ENCODE data around the gene FAM209A. TPM values are rescaled to one million over a fixed set of nuclear protein-coding genes. Genes with fewer than 3 reads are reported as not detected.
"Not testable (repeated sequence)": the region's sequence is repeated elsewhere in the genome, so short reads cannot be mapped to it uniquely, and the experiment has no call there.

The FAM209A gene
- total RNA-seq, 1 experiment from 2014 or later, result 0.40 TPM

GRCh38 chr20:56552911-56553629, 28.5 kb downstream of the FAM209A start:
- BruUV-seq (replicated peaks), result no TSS peak
- intact Hi-C loops (cut with micrococcal nuclease; ENCODE audit: unreplicated experiment), result loop anchor here (10.0 kb wide), 3 partner anchors 72 to 232 kb away; partner anchors contain the start of gene TFAP2C
- peaks cover 9% of the 10 kb centered on the region for H3K4me1 Mint-ChIP-seq (ENCODE audit: low read depth, unreplicated experiment)
- peaks cover 2% of the 10 kb centered on the region for H3K9me3 Mint-ChIP-seq (ENCODE audit: low read depth, unreplicated experiment)
- CTCF ChIA-PET, result no interaction called here
- H3K4me3 Mint-ChIP-seq (ENCODE audit: low read depth, unreplicated experiment), result no peak overlapping the region
- H3K36me3 Mint-ChIP-seq (ENCODE audit: insufficient read depth, unreplicated experiment), result no peaks in the 10 kb centered on the region
- no peak overlapping the region for H3K27ac Mint-ChIP-seq (ENCODE audit: unreplicated experiment)
- peaks cover 56% of the 10 kb centered on the region for H3K27me3 Mint-ChIP-seq (ENCODE audit: unreplicated experiment)
- TF ChIP-seq, protein P1, sequence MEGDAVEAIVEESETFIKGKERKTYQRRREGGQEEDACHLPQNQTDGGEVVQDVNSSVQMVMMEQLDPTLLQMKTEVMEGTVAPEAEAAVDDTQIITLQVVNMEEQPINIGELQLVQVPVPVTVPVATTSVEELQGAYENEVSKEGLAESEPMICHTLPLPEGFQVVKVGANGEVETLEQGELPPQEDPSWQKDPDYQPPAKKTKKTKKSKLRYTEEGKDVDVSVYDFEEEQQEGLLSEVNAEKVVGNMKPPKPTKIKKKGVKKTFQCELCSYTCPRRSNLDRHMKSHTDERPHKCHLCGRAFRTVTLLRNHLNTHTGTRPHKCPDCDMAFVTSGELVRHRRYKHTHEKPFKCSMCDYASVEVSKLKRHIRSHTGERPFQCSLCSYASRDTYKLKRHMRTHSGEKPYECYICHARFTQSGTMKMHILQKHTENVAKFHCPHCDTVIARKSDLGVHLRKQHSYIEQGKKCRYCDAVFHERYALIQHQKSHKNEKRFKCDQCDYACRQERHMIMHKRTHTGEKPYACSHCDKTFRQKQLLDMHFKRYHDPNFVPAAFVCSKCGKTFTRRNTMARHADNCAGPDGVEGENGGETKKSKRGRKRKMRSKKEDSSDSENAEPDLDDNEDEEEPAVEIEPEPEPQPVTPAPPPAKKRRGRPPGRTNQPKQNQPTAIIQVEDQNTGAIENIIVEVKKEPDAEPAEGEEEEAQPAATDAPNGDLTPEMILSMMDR (IDR thresholded peaks at IDR 0.05; ENCODE audit: unreplicated experiment), result no peak
- no peak for DNase-seq

DNA sequence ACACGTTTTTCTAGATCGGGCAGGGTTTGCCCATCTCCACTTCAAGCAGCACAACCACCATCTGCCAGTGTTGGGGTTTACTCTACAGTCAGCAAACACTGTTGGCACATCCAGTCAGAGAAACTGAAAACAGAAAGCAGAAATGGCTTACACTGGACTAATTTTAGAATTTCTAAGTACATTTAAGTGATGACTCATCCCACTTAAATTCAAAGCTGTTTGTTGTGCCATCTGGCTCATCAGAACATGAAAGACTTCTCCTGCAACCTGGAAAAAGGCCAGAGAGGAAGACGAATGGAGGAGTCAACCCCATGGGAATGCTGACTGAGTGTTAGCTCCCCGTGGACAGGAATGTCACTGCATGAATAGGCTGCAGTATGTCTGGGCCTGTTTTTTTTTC, 30.3 kb downstream of the FAM209A start:
- Mint-ChIP-seq H3K4me1 (ENCODE audit: low read depth, unreplicated experiment) (peaks cover 9% of the 10 kb centered on the region), H3K4me3 (ENCODE audit: low read depth, unreplicated experiment) (no peak overlapping the region), H3K9me3 (ENCODE audit: low read depth, unreplicated experiment) (no peaks in the 10 kb centered on the region), H3K36me3 (ENCODE audit: insufficient read depth, unreplicated experiment) (no peaks in the 10 kb centered on the region), H3K27me3 (ENCODE audit: unreplicated experiment) (peaks cover 57% of the 10 kb centered on the region), H3K27ac (ENCODE audit: unreplicated experiment) (no peak overlapping the region)
- intact Hi-C loops (cut with micrococcal nuclease; ENCODE audit: unreplicated experiment), result loop anchor here (10.0 kb wide), 3 partner anchors 70 to 230 kb away; partner anchors contain the start of gene TFAP2C
- no TSS peak for BruUV-seq (replicated peaks)
- TF ChIP-seq, protein P1 (IDR thresholded peaks at IDR 0.05; ENCODE audit: unreplicated experiment), result no peak
- DNase-seq, result peak; percentile 58
- CTCF ChIA-PET, result interaction anchor here (1.1 kb wide), 1 partner anchor 23 kb away, joined by 3 read pairs; no protein-coding TSS in a partner anchor

GRCh38 chr20:56558968-56559367, 34.4 kb downstream of the FAM209A start:
- H3K9me3 Mint-ChIP-seq (ENCODE audit: low read depth, unreplicated experiment), result no peaks in the 10 kb centered on the region
- CTCF ChIA-PET, result interaction anchor here (0.7 kb wide), 1 partner anchor 394 kb away, joined by 3 read pairs; no protein-coding TSS in a partner anchor
- H3K27me3 Mint-ChIP-seq (ENCODE audit: unreplicated experiment), result peaks cover 29% of the 10 kb centered on the region
- no peaks in the 10 kb centered on the region for H3K36me3 Mint-ChIP-seq (ENCODE audit: insufficient read depth, unreplicated experiment)
- H3K27ac Mint-ChIP-seq (ENCODE audit: unreplicated experiment), result no peak overlapping the region
- TF ChIP-seq, protein P1 (IDR thresholded peaks at IDR 0.05; ENCODE audit: unreplicated experiment), result no peak
- peaks cover 9% of the 10 kb centered on the region for H3K4me1 Mint-ChIP-seq (ENCODE audit: low read depth, unreplicated experiment)
- no peak overlapping the region for H3K4me3 Mint-ChIP-seq (ENCODE audit: low read depth, unreplicated experiment)
- no peak for DNase-seq
- intact Hi-C loops (cut with micrococcal nuclease; ENCODE audit: unreplicated experiment), result loop anchor here (10.0 kb wide), 3 partner anchors 66 to 226 kb away; partner anchors contain the start of gene TFAP2C
- BruUV-seq (replicated peaks), result no TSS peak

DNA sequence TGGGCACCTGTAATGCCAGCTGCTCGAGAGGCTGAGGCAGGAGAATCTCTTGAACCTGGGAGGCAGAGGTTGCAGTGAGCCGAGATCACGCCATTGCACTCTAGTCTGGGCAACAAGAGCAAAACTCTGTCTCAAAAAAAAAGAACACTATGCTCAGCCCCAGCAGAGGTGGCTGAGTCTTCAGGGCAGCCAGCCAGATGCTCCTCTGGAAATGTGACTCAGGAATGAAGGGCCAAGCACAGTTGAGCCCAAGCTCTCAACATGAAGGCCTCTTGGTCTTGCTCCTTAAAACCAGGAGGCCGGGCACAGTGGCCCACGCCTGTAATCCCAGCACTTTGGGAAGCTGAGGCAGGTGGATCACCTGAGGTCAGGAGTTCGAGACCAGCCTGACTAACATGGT, 40.0 kb downstream of the FAM209A start:
- H3K27me3 Mint-ChIP-seq (ENCODE audit: unreplicated experiment); DNase-seq; BruUV-seq (replicated peaks); H3K4me1 Mint-ChIP-seq (ENCODE audit: low read depth, unreplicated experiment); CTCF ChIA-PET; H3K27ac Mint-ChIP-seq (ENCODE audit: unreplicated experiment); intact Hi-C loops (cut with micrococcal nuclease; ENCODE audit: unreplicated experiment); H3K9me3 Mint-ChIP-seq (ENCODE audit: low read depth, unreplicated experiment); H3K36me3 Mint-ChIP-seq (ENCODE audit: insufficient read depth, unreplicated experiment); H3K4me3 Mint-ChIP-seq (ENCODE audit: low read depth, unreplicated experiment): not testable (repeated sequence)

- TF ChIP-seq, protein P1 (IDR thresholded peaks at IDR 0.05; ENCODE audit: unreplicated experiment), result no peak
- Mint-ChIP-seq H3K36me3 (ENCODE audit: insufficient read depth, unreplicated experiment) (no peaks in the 10 kb centered on the region), H3K4me3 (ENCODE audit: low read depth, unreplicated experiment) (no peak overlapping the region), H3K27me3 (ENCODE audit: unreplicated experiment) (no peaks in the 10 kb centered on the region), H3K27ac (ENCODE audit: unreplicated experiment) (no peak overlapping the region), H3K4me1 (ENCODE audit: low read depth, unreplicated experiment) (no peaks in the 10 kb centered on the region), H3K9me3 (ENCODE audit: low read depth, unreplicated experiment) (no peaks in the 10 kb centered on the region)
- intact Hi-C loops (cut with micrococcal nuclease; ENCODE audit: unreplicated experiment), result no loop called here
- CTCF ChIA-PET, result no interaction called here
- no TSS peak for BruUV-seq (replicated peaks)
- DNase-seq, result no peak
Measured at GRCh38 chr20:56565511-56565910, 41.0 kb downstream of the FAM209A start.
